Stomach (tissue), 4 donors: Measurements from ENCODE around the gene CHST13.

ENCODE experiments used
- EP300 ChIP-seq: sonication (generic); formaldehyde crosslinking; IDR thresholded peaks from one replicate; pipeline ENCODE4 v1.6.1; 2017; ENCODE audit warnings: antibody characterized with exemption
- POLR2A ChIP-seq, 4 donors: fragments of 450-650 bp; IDR thresholded peaks; one replicate each; pipeline ENCODE4 v1.6.1; 2016; ENCODE audit warnings: antibody characterized with exemption in 4 of 4, control low read depth in 2 of 4, mild to moderate bottlenecking in 1 of 4, moderate library complexity in 1 of 4
- POLR2AphosphoS5 ChIP-seq, 3 donors: sonication (generic); formaldehyde crosslinking; IDR thresholded peaks; one replicate each; pipeline ENCODE4 v1.6.1; 2016; ENCODE audit warnings: antibody characterized with exemption in 3 of 3
- TF ChIP-seq, protein P1 (sequence below), 7 experiments: fragments of 450-650 bp in 4 of 7; fragments of 200-600 bp in 3 of 7; sonication (generic) in 3 of 7; IDR thresholded peaks; one replicate each; pipeline ENCODE4 v1.5.1; 2016 to 2019; ENCODE audit warnings: antibody characterized with exemption in 7 of 7, control low read depth in 2 of 7, mild to moderate bottlenecking in 1 of 7

DNA sequence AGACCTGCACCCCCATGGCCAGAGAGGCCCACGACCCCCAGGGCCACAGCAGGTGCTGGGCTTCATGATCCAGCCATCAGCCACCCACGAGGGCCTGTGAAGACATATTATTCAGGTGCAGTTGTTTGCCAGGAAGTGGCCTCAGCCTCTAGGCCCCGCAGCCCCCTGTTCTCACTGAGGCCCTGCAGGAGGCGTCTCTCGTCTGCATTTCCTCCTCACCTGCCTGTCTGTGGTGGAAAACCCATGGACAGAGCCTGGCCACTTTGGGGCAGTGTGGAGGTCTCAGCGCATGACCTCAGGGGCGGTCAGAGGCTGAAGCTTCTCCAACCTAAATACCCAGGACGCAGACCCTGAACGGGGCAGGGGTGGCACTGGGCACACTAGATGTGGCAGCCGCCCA lies 25.0 kb upstream of the CHST13 start:
- TF ChIP-seq EP300 (no peak), POLR2AphosphoS5 (IDR thresholded peaks at IDR 0.05) (no peak), POLR2A (IDR thresholded peaks at IDR 0.05) (no peak)
- TF ChIP-seq, protein P1, sequence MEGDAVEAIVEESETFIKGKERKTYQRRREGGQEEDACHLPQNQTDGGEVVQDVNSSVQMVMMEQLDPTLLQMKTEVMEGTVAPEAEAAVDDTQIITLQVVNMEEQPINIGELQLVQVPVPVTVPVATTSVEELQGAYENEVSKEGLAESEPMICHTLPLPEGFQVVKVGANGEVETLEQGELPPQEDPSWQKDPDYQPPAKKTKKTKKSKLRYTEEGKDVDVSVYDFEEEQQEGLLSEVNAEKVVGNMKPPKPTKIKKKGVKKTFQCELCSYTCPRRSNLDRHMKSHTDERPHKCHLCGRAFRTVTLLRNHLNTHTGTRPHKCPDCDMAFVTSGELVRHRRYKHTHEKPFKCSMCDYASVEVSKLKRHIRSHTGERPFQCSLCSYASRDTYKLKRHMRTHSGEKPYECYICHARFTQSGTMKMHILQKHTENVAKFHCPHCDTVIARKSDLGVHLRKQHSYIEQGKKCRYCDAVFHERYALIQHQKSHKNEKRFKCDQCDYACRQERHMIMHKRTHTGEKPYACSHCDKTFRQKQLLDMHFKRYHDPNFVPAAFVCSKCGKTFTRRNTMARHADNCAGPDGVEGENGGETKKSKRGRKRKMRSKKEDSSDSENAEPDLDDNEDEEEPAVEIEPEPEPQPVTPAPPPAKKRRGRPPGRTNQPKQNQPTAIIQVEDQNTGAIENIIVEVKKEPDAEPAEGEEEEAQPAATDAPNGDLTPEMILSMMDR (IDR thresholded peaks at IDR 0.05): no peak
